ENCODE data around the gene MTRF1L. TPM values are rescaled to one million over a fixed set of nuclear protein-coding genes. Genes with fewer than 3 reads are reported as not detected.

The MTRF1L gene
- total and polyA plus RNA-seq, 2 of the 13 experiments (the other 11 are each of a cell fraction or from before 2014, with no cell fraction given), result 17.6 to 28.7 TPM

GRCh38 chr6:153002613-153003365 lies at the start of gene MTRF1L (continued):
- TF ChIP-seq ZBTB21 (CRISPR knock-in tag; IDR thresholded peaks at IDR 0.05) (peak; percentile 36), ZNF75D (CRISPR knock-in tag; IDR thresholded peaks at IDR 0.05; ENCODE audit: borderline replicate concordance) (no peak), ZNF414 (CRISPR knock-in tag; IDR thresholded peaks at IDR 0.05) (peak; percentile 66; the same call in 1 of the 2 replicates), TCF7L2 (IDR thresholded peaks at IDR 0.05; ENCODE audit: low read depth, low read length) (no peak), ZNF704 (CRISPR knock-in tag; IDR thresholded peaks at IDR 0.05; ENCODE audit: borderline replicate concordance) (no peak), HNF4A (CRISPR knock-in tag; IDR thresholded peaks at IDR 0.05) (peak; percentile 17; the same call in 1 of the 2 replicates), THAP11 (CRISPR knock-in tag; IDR thresholded peaks at IDR 0.05) (peak; percentile 91), CCDC6 (CRISPR knock-in tag; IDR thresholded peaks at IDR 0.05) (peak; percentile 85; the same call in 1 of the 2 replicates), RBM39 (IDR thresholded peaks at IDR 0.05; ENCODE audit: low read depth, low read length, poor library complexity, severe bottlenecking) (peak; percentile 81), MTA3 (CRISPR knock-in tag; IDR thresholded peaks at IDR 0.05) (no peak), ZNF792 (CRISPR knock-in tag; IDR thresholded peaks at IDR 0.05) (peak; percentile 76; the same call in 1 of the 2 replicates), TAF1 (CRISPR knock-in tag; IDR thresholded peaks at IDR 0.05) (peak; percentile 88), ZNF17 (CRISPR knock-in tag; IDR thresholded peaks at IDR 0.05) (no peak), LBX2 (CRISPR knock-in tag; IDR thresholded peaks at IDR 0.05; ENCODE audit: borderline replicate concordance) (no peak), NFE2L1 (CRISPR knock-in tag; IDR thresholded peaks at IDR 0.05; ENCODE audit: borderline replicate concordance) (no peak), IRF1 (CRISPR knock-in tag; IDR thresholded peaks at IDR 0.05; ENCODE audit: low read depth) (no peak), NR2F2 (IDR thresholded peaks at IDR 0.05; ENCODE audit: borderline replicate concordance, low read depth) (no peak), FOXM1 (CRISPR knock-in tag; IDR thresholded peaks at IDR 0.05) (0 out of 2 replicates have a peak, but pooled peaks have one; percentile 43), SMARCE1 (IDR thresholded peaks at IDR 0.05; ENCODE audit: borderline replicate concordance) (no peak), REPIN1 (CRISPR knock-in tag; IDR thresholded peaks at IDR 0.05; ENCODE audit: borderline replicate concordance, low read depth) (peak; percentile 94), ZNF224 (CRISPR knock-in tag; IDR thresholded peaks at IDR 0.05) (0 out of 2 replicates have a peak, but pooled peaks have one; percentile 55), PAXIP1 (CRISPR knock-in tag; conservative IDR thresholded peaks at IDR 0.05) (peak; percentile 67), RARA (CRISPR knock-in tag; IDR thresholded peaks at IDR 0.05) (peak; percentile 90), ELF3 (CRISPR knock-in tag; IDR thresholded peaks at IDR 0.05) (peak; percentile 91)

Data from HepG2 (cell line).